ENCODE data around the gene GRID1.

DNA sequence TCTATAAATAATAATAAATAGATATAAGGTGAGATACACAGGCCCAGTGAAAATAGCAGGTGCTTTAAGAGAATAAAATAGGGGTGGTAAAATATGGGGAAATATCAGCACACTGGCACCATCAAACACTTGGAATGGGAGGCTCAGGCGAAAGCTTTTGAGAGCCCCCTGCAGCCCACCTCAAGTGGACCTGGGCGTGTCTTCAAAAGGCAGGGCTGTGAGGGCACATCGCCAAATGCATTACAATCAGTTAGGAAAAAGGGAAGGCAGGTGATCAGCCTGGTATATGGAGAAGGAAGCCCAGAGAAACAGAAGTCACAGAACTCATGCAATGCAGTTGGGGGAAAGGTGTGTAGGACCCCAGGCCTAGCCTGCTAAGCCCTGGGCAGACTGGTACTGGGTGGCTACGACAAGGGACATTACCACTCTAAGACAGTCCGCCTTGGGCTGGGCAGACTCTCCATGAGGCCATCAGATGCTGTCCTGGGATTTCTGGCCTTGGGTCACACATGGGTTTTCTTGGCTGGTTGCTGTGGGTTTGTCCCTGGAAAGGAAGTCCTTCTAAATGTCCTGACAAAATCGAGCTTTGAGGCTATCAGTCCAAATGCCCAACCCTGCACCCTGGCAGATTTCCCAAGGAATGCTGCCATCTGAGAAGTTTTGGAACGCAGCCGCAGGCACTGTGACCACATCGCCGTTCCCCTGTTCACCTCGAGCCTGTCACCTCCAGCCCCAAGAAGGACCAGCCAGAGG is 330.6 kb downstream of the GRID1 start:
- TF ChIP-seq ZNF274 (IDR thresholded peaks at IDR 0.05; ENCODE audit: low read depth, low read length) (no peak), YY1 (IDR thresholded peaks at IDR 0.05; ENCODE audit: insufficient read depth, insufficient read length) (no peak), SUZ12 (IDR thresholded peaks at IDR 0.05; ENCODE audit: extremely low read depth, insufficient read depth, insufficient read length) (no peak)
